AML-193 (cell line): ENCODE results near the gene UFC1.
A peak's percentile ranks its signal among the peaks of the same experiment; 100 is the strongest.

Source experiments
- DNase-seq, 2 experiments: peaks; one replicate each; lab custom pipeline; 2025; lab: John Stamatoyannopoulos, UW

UFC1 gene

DNA sequence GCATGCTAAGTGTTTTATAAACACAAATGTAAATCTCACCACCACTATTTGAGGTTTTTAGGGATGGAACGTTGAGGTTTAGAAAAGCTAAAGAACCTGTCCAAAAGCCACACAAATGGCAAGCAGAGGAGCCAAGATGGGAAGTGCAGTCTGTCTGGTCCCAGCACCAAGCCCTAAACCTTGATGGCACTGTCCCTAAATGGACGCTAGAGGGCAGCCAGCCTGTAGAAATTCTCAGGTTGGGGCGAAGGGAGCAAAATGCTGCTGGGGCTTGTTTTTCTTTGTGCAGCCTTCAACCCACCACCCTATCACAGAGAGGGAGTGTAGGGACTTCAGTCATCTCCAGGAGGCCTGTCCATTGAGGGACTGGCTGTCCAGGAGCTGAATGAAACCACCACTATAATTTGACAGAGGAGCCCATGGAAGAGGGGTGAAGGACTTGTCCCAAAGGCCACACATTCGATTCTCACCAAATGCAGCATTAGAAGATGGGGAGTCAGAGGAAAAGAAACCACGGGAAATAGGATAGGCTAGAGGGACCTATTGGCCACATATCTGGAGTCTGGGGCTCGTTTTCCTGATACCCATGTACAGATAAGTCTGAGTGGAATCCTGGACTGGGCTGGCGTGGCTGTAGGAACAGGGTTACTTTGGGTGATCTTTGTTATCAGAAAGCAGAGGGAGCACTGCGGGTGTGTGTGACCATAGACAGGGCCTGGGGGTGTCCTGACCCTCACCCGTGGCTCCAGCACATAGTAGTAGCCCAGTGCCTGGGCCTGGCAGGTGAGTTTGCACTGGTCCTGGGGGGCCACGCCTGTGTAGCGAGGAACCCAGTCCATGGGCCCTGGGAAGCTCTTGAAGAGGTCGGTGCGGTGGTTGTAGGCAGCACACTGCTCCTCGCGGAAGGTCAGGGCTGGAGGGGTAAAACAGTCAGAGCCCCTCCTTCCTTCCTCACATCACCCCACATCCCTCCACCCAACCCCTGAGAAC, 39.0 kb downstream of the UFC1 start:
- DNase-seq = peak; percentile 73 to 79

- no peak for DNase-seq
Measured at GRCh38 chr1:161193561-161194235, 39.9 kb downstream of the UFC1 start.

DNA sequence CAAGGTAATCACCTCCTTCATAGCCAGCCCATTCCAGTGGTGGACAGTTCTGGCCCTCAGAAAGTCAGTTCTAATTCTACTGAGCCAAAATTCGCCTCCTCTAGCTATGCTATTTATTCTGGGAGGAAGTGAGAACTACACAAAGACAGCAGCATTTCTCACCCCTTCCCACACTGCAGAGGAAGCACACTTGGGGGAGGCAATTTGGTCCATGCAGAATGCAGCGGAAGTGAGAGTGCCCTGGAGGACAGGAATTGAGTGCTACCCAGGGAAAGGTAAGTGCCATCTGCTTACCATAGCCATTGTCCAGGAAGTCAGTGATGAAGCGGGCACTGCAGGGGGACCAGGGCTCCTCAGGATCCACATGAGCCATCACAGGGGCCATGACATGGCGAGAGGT, 41.4 kb downstream of the UFC1 start:
- no peak for DNase-seq

GRCh38 chr1:161196111-161196510, 42.3 kb downstream of the UFC1 start:
- DNase-seq = no peak

DNA sequence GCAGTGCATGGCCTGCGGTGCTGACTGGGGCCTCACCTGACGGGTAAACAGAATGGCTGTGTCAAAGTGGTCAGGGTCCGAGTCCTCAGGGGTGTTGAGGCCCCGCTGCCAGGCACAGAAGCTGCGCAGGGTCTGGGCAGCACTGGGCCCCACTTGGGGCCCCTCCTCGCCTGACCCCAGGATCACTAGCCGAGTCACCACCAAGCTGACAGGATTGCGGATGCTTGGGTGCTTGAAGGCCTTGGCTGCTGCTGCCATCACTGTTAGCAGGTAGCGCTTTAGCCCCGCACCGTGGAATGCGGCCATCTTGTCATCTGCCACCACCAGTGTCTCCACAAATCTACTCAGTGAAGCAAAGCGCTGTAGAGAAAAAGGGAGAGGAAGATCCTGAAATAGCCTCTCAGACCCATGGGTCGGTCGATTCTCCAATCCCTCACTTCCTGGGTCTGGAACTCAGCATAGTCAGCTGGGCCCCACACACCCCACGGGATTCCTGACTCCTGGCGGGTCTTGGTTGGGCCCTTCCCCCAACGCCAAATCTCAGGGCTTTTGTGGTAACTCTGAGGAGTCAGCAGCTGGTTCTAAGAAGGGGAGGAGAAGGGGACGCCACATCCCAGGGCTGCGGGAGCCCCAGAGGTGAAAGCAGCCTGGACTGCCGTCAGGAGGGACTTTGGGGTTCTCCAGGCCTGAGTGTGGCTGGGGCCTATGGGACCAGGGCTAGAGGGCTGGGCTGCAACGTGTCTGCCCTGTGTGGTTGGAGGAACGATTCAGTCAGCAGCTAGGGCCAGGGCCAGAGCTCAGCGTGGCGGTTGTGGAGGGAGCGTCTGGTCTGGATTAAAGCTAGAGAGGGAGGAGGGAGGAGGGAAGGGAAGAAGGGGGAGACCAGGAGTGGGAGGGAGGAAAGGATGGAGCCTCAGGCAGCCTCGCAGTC, 43.0 kb downstream of the UFC1 start:
- DNase-seq = no peak

GRCh38 chr1:161197560-161198193, 43.9 kb downstream of the UFC1 start:
- DNase-seq = no peak

DNA sequence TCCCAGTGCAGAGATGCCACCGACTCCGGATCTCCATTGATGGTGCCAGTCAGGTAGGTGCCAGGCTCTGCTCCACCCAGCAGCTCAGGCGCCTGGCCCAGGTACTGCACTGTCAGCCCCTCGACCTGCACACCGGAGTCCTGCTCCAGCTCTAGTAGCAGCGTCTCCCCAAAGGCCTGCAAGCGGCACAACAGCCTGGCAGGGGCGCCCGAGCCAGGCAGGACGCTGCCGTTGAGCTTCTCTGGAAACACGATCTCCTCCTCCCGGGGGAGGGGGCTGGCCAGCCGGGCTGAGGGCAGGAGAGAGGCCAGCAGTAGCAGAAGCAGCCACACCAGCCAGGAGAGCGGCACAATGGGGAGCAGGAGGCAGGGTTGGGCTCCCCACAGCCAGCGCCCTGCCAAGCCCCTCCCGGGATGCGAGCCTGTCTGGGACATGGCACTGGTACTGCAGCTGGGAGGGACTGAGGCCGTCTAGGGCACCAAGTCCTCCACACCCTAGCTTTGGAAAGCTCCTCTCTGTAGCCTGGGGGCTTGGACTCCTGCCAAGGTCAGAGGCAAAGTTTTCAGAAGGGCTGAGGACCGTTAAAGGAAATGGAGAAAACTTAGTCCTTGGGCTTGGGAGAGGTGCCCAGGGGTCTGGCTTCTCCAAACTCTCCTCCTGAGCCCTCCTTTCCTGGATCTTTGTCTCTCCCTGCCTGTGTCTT, 44.6 kb downstream of the UFC1 start:
- no peak for DNase-seq

DNA sequence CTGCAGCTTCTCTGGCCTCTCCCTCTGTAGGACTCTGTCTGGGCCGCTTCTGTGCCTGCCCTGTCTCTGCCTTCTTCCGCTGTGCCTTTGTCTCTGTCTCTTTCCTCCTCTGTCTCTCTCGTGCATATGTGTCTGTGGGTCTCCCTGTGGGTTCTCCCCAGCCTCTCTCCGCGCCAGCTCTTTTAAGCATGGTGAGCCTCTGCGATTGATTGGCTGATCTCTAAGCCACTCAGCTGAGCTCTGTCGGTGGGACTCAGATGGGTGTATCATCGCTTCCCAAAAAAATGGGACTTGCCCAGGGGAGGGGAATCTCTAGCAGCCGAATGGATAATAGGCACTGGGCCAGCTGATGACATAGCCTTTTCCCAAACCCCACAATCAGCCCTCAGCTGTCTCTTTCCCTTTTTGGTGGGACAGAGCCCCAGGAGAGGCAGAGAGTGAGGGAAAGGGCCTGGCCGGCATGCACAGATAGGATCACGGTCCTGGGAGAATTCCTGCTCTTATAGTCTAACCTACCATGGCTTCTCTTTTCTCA, 45.2 kb downstream of the UFC1 start, which contains the start of gene ADAMTS4:
ADAMTS4 (minus strand) TSS at position 158 of the 535 bp plus-strand sequence. CDS start 427 bp downstream, outside the sequence.
- no peak for DNase-seq

DNA sequence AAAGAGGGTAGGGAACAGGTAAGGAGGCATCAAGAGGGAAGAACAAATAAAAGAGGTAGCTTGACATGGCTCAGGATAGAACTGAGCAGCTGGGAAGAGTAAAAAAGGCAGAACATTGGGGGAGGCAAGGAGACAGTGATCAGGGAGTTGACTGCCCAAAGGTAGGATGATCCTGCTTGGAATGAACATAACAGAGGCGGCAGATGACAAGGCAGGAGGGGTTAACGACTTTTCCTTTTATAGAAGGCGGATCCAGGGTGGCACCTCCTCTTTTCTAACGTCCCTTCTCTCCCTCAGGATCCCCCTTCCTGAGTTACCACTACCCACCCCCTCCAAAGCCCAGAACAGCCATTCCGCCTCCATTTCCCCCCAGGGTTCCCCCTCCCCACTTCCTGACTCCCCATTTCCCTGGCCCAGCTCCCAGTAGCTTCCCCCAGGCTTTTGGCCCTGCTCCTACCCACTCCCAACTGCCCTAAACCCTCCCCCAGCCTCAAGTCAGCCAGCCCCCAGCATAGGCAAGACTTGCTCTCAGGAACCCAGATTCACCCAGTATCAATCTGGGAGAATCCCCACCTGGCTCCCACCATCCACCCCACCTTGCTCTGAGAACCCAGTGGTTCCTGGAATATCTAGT, 45.8 kb downstream of the UFC1 start:
- no peak for DNase-seq

GRCh38 chr1:161200421-161200991, 46.7 kb downstream of the UFC1 start:
- DNase-seq = no peak

DNA sequence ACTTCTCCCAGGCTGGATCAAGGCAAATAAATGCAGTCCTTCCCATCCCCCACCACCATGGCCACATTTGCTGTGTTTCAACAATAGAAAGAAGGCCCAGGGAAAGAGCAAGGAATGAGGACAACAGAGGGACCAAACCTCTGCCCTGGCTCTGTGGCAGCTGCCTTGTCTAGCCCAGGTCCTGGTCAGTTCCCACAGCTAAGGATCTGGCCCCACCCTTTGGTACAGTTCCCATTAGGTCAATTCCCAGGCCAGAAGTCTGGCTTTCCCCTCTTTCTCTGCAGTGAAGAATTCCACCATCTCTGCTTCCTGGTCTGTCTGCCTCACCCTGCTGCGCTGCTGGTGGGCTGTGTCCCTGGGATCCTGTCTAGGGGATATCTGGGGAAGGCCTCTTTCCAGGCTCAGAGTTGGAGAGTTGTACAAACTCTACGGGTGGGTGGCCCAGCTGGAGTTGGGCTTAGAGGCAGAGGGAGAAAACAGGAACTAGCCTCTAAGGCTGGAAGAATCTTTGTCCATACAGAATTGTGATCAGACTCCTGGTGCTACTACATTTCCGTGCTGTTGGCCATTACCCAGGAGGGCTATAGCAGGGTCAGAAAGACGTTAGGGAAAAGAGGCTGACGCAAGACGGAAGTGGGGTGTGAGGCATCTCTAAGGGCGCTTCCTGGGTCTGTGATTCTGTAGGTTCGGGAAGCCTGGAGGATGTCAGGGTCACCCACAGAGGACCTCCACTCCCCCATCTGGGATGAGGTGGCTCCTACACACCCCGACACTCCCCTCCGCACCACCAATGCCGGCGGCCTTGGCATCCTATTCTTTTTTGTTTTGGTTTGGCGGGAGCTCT, 47.4 kb downstream of the UFC1 start:
- peak; percentile 14 to 22 for DNase-seq

DNA sequence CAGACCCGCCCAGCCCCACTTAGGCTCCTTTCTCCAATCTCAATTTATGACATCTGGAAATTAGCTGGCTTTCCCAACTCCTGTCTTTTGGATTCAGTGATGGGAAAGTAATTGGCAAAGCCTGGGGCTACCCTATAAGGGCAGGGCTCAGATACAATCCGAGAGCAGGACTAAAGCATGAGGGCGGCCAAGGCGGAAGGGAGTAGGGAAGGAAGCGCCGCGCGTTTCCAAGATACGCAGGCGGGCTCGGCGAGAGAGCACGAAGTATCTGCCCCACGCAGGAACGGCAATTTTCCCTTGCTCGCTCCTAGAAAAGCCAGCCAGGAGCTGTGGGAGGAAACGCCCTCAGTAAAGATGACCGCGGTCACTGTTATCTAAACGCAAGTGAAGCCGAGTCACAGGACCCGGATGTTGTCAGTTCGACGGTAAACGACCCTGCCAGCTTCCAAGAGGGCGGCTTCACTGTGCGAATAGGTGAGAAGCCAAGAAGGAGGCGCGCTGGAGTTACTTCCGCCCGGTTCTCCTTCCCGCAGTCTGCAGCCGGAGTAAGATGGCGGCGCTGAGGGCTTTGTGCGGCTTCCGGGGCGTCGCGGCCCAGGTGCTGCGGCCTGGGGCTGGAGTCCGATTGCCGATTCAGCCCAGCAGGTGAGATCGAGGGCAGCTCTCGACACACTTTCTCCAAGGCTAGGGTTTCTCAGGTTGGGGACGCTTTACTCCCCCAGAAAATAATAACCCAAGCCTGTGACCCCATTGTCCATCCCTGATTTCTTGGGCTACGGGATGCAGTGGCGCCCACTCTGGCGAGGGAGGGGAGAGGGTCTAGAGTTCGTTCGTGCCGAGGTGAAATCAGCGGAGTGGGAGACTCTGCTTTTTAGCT, 48.3 kb downstream of the UFC1 start, which contains the start of gene NDUFS2:
NDUFS2 (plus strand) TSS at position 532 of the 877 bp plus-strand sequence; CDS start at position 551, 19 bp downstream.
- peak; percentile 96 to 97 for DNase-seq

- no peak for DNase-seq
Measured at GRCh38 chr1:161206411-161207140, 52.8 kb downstream of the UFC1 start.

GRCh38 chr1:161207173-161207572, 53.4 kb downstream of the UFC1 start:
- no peak for DNase-seq
